ENCODE results near the gene TRAPPC12. TPM values are rescaled to one million over a fixed set of nuclear protein-coding genes. Genes with fewer than 3 reads are reported as not detected.

TRAPPC12 gene
- total RNA-seq, 1 donor, result 62.7 TPM

DNA sequence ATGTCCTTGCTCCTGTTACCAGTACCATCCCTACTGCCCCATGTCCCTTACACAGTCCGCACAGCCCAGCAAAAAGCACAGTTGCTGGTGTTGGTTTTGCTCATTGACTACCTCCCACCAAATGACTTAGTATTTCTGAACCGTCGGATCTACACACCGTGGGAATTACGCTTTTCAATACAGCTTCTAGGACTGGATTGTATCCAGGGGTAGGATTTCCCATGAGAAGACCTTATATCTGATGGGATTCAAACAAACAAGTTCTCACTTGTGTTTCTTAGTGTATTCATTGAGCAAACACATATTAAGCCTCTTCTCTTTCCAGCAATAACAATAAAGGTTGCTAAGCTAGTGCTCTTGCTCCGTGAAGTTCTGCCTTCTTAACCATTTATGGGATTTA lies 25.8 kb downstream of the TRAPPC12 start:
- TF ChIP-seq, protein P1, sequence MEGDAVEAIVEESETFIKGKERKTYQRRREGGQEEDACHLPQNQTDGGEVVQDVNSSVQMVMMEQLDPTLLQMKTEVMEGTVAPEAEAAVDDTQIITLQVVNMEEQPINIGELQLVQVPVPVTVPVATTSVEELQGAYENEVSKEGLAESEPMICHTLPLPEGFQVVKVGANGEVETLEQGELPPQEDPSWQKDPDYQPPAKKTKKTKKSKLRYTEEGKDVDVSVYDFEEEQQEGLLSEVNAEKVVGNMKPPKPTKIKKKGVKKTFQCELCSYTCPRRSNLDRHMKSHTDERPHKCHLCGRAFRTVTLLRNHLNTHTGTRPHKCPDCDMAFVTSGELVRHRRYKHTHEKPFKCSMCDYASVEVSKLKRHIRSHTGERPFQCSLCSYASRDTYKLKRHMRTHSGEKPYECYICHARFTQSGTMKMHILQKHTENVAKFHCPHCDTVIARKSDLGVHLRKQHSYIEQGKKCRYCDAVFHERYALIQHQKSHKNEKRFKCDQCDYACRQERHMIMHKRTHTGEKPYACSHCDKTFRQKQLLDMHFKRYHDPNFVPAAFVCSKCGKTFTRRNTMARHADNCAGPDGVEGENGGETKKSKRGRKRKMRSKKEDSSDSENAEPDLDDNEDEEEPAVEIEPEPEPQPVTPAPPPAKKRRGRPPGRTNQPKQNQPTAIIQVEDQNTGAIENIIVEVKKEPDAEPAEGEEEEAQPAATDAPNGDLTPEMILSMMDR (IDR thresholded peaks at IDR 0.05; ENCODE audit: insufficient read depth, low read length), result no peak
- no peak for DNase-seq (ENCODE audit: low read depth)
- no peak overlapping the region for H3K4me3 ChIP-seq (ENCODE audit: low read depth, low read length)

GRCh38 chr2:3405876-3406275 lies 26.4 kb downstream of the TRAPPC12 start:
- H3K4me3 ChIP-seq (ENCODE audit: low read depth, low read length), result no peak overlapping the region
- TF ChIP-seq, protein P1 (IDR thresholded peaks at IDR 0.05; ENCODE audit: insufficient read depth, low read length), result no peak
- DNase-seq (ENCODE audit: low read depth), result no peak

- H3K4me3 ChIP-seq (ENCODE audit: low read depth, low read length), result no peak overlapping the region
- TF ChIP-seq, protein P1 (IDR thresholded peaks at IDR 0.05; ENCODE audit: insufficient read depth, low read length), result no peak
- DNase-seq (ENCODE audit: low read depth), result peak; percentile 33
These were observed 27.0 kb downstream of the TRAPPC12 start for GRCh38 chr2:3406501-3406900.

DNA sequence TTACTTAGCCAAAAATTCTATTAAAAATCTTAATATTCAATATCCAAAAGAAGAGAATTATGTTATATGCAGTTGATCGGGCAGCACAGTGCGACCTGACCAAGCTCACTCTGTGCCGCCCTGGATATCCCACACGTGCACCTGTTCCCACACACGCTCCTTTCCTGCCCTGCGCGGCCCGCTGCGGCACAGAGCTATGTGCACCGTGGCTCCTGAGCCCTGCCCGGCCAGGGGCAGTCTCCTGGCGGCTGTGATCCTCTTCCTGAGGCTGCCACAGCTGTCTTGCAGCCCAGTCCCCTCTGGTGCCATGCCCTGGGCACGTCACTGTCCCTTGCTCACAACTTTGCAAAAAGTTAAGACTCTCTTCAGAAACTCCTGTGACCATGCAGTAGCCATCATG lies 29.3 kb downstream of the TRAPPC12 start:
- TF ChIP-seq, protein P1 (IDR thresholded peaks at IDR 0.05; ENCODE audit: insufficient read depth, low read length), result no peak
- no peak for DNase-seq (ENCODE audit: low read depth)
- no peak overlapping the region for H3K4me3 ChIP-seq (ENCODE audit: low read depth, low read length)

DNA sequence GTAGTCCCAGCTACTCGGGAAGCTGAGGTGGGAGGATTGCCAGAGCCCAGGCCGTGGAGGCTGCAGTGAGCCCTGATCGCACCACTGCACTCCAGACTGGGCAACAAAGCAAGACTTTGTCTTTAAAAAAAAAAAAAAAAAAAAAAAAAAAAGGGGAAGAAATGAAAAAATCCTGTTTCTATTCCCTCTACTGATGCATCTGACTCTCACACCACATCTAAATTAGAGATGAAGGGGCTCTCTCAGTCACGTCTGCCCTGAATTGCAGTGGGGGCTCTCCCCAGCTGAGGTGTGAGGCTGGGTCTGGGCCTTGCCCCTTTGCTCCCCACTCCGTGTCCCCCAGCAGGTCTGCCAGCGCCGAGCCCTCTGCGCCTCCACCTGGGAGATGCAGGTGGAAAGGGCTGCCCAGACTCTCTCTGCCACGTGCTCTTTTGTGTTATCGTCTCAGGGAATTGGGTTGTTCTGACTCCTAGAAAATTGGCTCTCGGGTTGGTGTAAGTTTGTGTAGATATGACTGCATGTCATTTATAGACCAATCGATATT lies 30.2 kb downstream of the TRAPPC12 start:
- no peak overlapping the region for H3K4me3 ChIP-seq (ENCODE audit: low read depth, low read length)
- TF ChIP-seq, protein P1 (IDR thresholded peaks at IDR 0.05; ENCODE audit: insufficient read depth, low read length), result no peak
- DNase-seq (ENCODE audit: low read depth), result no peak

- DNase-seq (ENCODE audit: low read depth), result no peak
- TF ChIP-seq, protein P1 (IDR thresholded peaks at IDR 0.05; ENCODE audit: insufficient read depth, low read length), result no peak
- no peak overlapping the region for H3K4me3 ChIP-seq (ENCODE audit: low read depth, low read length)
These were observed 31.6 kb downstream of the TRAPPC12 start for GRCh38 chr2:3411103-3411502.

- TF ChIP-seq, protein P1 (IDR thresholded peaks at IDR 0.05; ENCODE audit: insufficient read depth, low read length), result no peak
- DNase-seq (ENCODE audit: low read depth), result no peak
- no peak overlapping the region for H3K4me3 ChIP-seq (ENCODE audit: low read depth, low read length)
These were observed 34.2 kb downstream of the TRAPPC12 start for GRCh38 chr2:3413697-3414096.

All from fibroblast of the aortic adventitia (primary cell).